ENCODE measurements around the gene TAF1A. TPM values are rescaled to one million over a fixed set of nuclear protein-coding genes. Genes with fewer than 3 reads are reported as not detected.

Gene TAF1A
- total RNA-seq, 1 experiment from 2014 or later, result 12.9 TPM

DNA sequence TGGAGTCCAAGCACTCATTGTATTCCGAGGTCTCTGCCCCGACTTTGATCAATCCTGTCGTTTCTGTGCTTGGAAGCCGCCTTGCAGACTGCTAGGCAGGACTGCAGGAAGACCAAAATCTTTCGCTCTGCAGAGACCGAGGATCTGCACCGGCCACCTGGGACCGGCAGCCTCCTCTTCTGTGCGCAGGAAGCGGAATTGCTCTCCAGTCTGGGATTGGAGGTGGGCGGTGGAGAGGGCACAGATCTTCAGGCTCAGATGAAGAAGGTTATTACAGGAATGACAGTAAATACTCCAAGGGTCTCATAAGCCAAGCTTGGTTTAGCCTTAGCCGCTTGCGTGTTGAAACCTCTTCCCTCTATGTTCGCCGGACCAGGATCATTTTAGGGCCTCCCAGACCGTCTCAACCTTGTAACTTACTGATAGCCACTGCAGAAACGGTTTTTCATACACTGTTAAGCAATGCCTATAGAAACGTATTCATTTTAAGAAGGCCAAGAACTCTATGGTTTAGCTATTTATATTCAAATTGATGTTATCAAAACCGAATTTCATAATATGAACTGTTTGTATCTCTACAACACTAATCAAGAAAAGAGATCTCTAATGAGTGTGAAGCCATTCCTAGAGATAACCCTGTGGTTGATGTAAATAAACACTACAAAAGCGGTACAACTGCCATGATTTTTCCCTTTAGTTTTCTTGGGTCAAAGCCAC, 29.3 kb upstream of the TAF1A start:
- DNase-seq (ENCODE audit: low spot score) (peak; percentile 29), ATAC-seq (peak; percentile 8)
- H3K36me3 Mint-ChIP-seq, result peaks cover 27% of the 10 kb centered on the region
- 0 out of 2 replicates have a peak, but pooled peaks have one; percentile 18 for TF ChIP-seq SP1 (CRISPR knock-in tag; conservative IDR thresholded peaks at IDR 0.05)
- TF ChIP-seq, protein P1, sequence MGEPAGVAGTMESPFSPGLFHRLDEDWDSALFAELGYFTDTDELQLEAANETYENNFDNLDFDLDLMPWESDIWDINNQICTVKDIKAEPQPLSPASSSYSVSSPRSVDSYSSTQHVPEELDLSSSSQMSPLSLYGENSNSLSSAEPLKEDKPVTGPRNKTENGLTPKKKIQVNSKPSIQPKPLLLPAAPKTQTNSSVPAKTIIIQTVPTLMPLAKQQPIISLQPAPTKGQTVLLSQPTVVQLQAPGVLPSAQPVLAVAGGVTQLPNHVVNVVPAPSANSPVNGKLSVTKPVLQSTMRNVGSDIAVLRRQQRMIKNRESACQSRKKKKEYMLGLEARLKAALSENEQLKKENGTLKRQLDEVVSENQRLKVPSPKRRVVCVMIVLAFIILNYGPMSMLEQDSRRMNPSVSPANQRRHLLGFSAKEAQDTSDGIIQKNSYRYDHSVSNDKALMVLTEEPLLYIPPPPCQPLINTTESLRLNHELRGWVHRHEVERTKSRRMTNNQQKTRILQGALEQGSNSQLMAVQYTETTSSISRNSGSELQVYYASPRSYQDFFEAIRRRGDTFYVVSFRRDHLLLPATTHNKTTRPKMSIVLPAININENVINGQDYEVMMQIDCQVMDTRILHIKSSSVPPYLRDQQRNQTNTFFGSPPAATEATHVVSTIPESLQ (CRISPR knock-in tag; IDR thresholded peaks at IDR 0.05), result no peak
- peaks cover 29% of the 10 kb centered on the region for H3K27me3 Mint-ChIP-seq (ENCODE audit: low read depth)
- no peaks in the 10 kb centered on the region for H3K9me3 Mint-ChIP-seq
- POLR2A ChIA-PET, result interaction anchor here (0.6 to 0.7 kb wide), 2 partner anchors 16 to 25 kb away, joined by 3 to 4 read pairs; no protein-coding TSS in a partner anchor
- peak overlapping the region; percentile 89 for H3K4me3 Mint-ChIP-seq
- CTCF ChIA-PET, result interaction anchor here (1.1 to 1.3 kb wide), 2 partner anchors 16 to 164 kb away, joined by 3 to 5 read pairs; no protein-coding TSS in a partner anchor
- 0 out of 2 replicates have a peak overlapping the region, but pooled peaks have one; percentile 20 for H3K27ac Mint-ChIP-seq
- H3K4me1 Mint-ChIP-seq, result peaks cover 13% of the 10 kb centered on the region

DNA sequence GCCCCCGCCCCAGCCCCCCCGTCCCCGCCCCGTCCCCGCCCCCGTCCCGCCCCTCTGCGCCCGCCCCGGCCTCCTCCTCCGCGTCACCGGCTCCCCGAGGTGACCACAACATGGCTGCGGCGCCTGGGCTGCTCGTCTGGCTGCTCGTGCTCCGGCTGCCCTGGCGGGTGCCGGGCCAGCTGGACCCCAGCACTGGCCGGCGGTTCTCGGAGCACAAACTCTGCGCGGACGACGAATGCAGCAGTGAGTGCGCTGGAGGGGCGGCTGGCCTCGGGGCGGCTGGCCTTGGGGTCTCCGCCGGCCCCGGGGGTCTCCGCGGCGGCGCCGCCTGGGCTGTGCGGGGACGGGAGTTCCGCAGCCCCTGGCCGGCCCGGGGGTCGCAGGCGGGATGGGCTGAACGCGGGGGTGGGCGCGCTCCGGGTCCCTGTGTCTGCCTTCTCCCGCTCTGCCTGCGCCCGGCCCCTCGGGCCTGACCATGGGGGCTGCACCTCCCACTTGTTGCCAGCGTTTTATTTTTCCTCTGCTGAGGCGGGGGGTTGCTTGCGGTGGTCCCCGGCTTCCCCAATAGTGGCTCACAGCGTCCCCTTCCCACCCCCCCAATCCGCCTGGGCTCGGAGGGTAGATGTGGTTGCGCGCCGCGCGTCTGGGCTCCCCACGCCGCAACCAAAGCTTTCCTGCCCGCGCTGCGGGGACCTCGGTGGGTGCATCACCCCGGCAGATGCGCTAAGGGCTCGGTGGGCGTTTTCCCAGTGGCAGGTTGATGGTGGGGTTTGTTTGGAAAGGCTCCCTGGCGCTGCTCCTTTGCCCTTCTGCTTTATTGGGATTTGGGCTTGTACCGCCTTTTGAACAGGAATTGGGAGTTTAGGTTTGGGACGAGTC, 28.5 kb upstream of the TAF1A start, which contains the start of gene MIA3:
Gene MIA3, plus strand, starts transcription at position 97 of the 879 bp plus-strand sequence. Its CDS starts 14 bp downstream, at position 111.
- no peaks in the 10 kb centered on the region for H3K9me3 Mint-ChIP-seq
- H3K27me3 Mint-ChIP-seq (ENCODE audit: low read depth), result peaks cover 36% of the 10 kb centered on the region
- ChIA-PET POLR2A (interaction anchor here (0.6 to 0.7 kb wide), 2 partner anchors 16 to 25 kb away, joined by 3 to 4 read pairs; no protein-coding TSS in a partner anchor), CTCF (interaction anchor here (1.1 to 1.3 kb wide), 2 partner anchors 16 to 163 kb away, joined by 3 to 5 read pairs; no protein-coding TSS in a partner anchor)
- ATAC-seq (peak; percentile 34), DNase-seq (ENCODE audit: low spot score) (peak; percentile 76)
- H3K36me3 Mint-ChIP-seq, result peaks cover 20% of the 10 kb centered on the region
- H3K4me3 Mint-ChIP-seq, result peak within 1 kb of the TSS; percentile 89
- H3K27ac Mint-ChIP-seq, result peak within 1 kb of the TSS; percentile 43; the same call in 1 of the 2 replicates
- H3K4me1 Mint-ChIP-seq, result peaks cover 13% of the 10 kb centered on the region
- TF ChIP-seq TCF7 (CRISPR knock-in tag; IDR thresholded peaks at IDR 0.05; ENCODE audit: low read depth) (no peak), ZNF423 (CRISPR knock-in tag; IDR thresholded peaks at IDR 0.05) (no peak), ESRRA (CRISPR knock-in tag; IDR thresholded peaks at IDR 0.05; ENCODE audit: borderline replicate concordance) (0 out of 2 replicates have a peak, but pooled peaks have one; percentile 46), KAT7 (CRISPR knock-in tag; IDR thresholded peaks at IDR 0.05; ENCODE audit: borderline replicate concordance) (no peak), ZNF263 (CRISPR knock-in tag; IDR thresholded peaks at IDR 0.05; ENCODE audit: low read depth) (no peak), SP1 (CRISPR knock-in tag; conservative IDR thresholded peaks at IDR 0.05) (peak; percentile 48), GRHL2 (CRISPR knock-in tag; IDR thresholded peaks at IDR 0.05; ENCODE audit: insufficient replicate concordance, severe bottlenecking) (no peak), ZBTB21 (CRISPR knock-in tag; IDR thresholded peaks at IDR 0.05; ENCODE audit: borderline replicate concordance) (no peak), FOXK1 (CRISPR knock-in tag; IDR thresholded peaks at IDR 0.05) (peak; percentile 69), EMX1 (CRISPR knock-in tag; IDR thresholded peaks at IDR 0.05) (no peak), NFE2L1 (CRISPR knock-in tag; IDR thresholded peaks at IDR 0.05) (no peak), CREM (CRISPR knock-in tag; IDR thresholded peaks at IDR 0.05) (peak; percentile 33; the same call in 1 of the 2 replicates), ZNF138 (CRISPR knock-in tag; conservative IDR thresholded peaks at IDR 0.05) (no peak), ZNF232 (CRISPR knock-in tag; IDR thresholded peaks at IDR 0.05) (peak; percentile 49; the same call in 1 of the 2 replicates), JUN (CRISPR knock-in tag; IDR thresholded peaks at IDR 0.05) (peak; percentile 80; the same call in 1 of the 2 replicates), ZNF396 (CRISPR knock-in tag; IDR thresholded peaks at IDR 0.05; ENCODE audit: borderline replicate concordance) (no peak), CBFB (CRISPR knock-in tag; IDR thresholded peaks at IDR 0.05; ENCODE audit: low read depth) (no peak)
- TF ChIP-seq, protein P2, sequence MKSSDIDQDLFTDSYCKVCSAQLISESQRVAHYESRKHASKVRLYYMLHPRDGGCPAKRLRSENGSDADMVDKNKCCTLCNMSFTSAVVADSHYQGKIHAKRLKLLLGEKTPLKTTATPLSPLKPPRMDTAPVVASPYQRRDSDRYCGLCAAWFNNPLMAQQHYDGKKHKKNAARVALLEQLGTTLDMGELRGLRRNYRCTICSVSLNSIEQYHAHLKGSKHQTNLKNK (CRISPR knock-in tag; IDR thresholded peaks at IDR 0.05), result no peak
- TF ChIP-seq, protein P3, sequence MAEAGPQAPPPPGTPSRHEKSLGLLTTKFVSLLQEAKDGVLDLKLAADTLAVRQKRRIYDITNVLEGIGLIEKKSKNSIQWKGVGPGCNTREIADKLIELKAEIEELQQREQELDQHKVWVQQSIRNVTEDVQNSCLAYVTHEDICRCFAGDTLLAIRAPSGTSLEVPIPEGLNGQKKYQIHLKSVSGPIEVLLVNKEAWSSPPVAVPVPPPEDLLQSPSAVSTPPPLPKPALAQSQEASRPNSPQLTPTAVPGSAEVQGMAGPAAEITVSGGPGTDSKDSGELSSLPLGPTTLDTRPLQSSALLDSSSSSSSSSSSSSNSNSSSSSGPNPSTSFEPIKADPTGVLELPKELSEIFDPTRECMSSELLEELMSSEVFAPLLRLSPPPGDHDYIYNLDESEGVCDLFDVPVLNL (CRISPR knock-in tag; IDR thresholded peaks at IDR 0.05; ENCODE audit: borderline replicate concordance, low read depth), result no peak
- TF ChIP-seq, protein P4, sequence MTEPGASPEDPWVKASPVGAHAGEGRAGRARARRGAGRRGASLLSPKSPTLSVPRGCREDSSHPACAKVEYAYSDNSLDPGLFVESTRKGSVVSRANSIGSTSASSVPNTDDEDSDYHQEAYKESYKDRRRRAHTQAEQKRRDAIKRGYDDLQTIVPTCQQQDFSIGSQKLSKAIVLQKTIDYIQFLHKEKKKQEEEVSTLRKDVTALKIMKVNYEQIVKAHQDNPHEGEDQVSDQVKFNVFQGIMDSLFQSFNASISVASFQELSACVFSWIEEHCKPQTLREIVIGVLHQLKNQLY (CRISPR knock-in tag; IDR thresholded peaks at IDR 0.05), result no peak
- TF ChIP-seq, protein P5, sequence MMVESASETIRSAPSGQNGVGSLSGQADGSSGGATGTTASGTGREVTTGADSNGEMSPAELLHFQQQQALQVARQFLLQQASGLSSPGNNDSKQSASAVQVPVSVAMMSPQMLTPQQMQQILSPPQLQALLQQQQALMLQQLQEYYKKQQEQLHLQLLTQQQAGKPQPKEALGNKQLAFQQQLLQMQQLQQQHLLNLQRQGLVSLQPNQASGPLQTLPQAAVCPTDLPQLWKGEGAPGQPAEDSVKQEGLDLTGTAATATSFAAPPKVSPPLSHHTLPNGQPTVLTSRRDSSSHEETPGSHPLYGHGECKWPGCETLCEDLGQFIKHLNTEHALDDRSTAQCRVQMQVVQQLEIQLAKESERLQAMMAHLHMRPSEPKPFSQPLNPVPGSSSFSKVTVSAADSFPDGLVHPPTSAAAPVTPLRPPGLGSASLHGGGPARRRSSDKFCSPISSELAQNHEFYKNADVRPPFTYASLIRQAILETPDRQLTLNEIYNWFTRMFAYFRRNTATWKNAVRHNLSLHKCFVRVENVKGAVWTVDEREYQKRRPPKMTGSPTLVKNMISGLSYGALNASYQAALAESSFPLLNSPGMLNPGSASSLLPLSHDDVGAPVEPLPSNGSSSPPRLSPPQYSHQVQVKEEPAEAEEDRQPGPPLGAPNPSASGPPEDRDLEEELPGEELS (CRISPR knock-in tag; IDR thresholded peaks at IDR 0.05), result 0 out of 2 replicates have a peak, but pooled peaks have one; percentile 47
- TF ChIP-seq, protein P6, sequence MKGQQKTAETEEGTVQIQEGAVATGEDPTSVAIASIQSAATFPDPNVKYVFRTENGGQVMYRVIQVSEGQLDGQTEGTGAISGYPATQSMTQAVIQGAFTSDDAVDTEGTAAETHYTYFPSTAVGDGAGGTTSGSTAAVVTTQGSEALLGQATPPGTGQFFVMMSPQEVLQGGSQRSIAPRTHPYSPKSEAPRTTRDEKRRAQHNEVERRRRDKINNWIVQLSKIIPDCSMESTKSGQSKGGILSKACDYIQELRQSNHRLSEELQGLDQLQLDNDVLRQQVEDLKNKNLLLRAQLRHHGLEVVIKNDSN (CRISPR knock-in tag; IDR thresholded peaks at IDR 0.05), result 0 out of 2 replicates have a peak, but pooled peaks have one; percentile 12
- TF ChIP-seq, protein P7, sequence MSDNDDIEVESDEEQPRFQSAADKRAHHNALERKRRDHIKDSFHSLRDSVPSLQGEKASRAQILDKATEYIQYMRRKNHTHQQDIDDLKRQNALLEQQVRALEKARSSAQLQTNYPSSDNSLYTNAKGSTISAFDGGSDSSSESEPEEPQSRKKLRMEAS (CRISPR knock-in tag; IDR thresholded peaks at IDR 0.05), result no peak; the same call in 1 of the 2 replicates

Data from WTC11 (cell line).